H9 (cell line): Measurements from ENCODE around the gene GPC6. TPM values are rescaled to one million over a fixed set of nuclear protein-coding genes. Genes with fewer than 3 reads are reported as not detected.

ENCODE experiments used
- DNase-seq: peaks from one replicate; pipeline ENCODE4 v3.0.0-alpha.2; 2017
- H2AFZ ChIP-seq: one replicate; pipeline ENCODE4 v1.6.1; 2013; ENCODE audit warnings: mild to moderate bottlenecking, low read length, control low read depth, moderate library complexity
- H2AK5ac ChIP-seq: 2 replicates; pipeline ENCODE4 v1.6.1; 2013; ENCODE audit warnings: low read length, control low read depth, mixed read lengths; ENCODE audit not compliant: insufficient read length
- H2BK120ac ChIP-seq: one replicate; pipeline ENCODE4 v1.6.1; 2013; ENCODE audit warnings: low read depth, mild to moderate bottlenecking, low read length, control low read depth, inconsistent platforms; ENCODE audit not compliant: poor library complexity, severe bottlenecking
- H2BK12ac ChIP-seq: 2 replicates; pipeline ENCODE4 v1.6.1; 2013; ENCODE audit warnings: low read length, control low read depth, mixed read lengths, low read depth; ENCODE audit not compliant: insufficient read length
- H2BK15ac ChIP-seq: 2 replicates; pipeline ENCODE4 v1.6.1; 2013; ENCODE audit warnings: low read depth, low read length, control low read depth
- H2BK20ac ChIP-seq: one replicate; pipeline ENCODE4 v1.6.1; 2013; ENCODE audit warnings: low read depth, mild to moderate bottlenecking, low read length, control low read depth, inconsistent platforms; ENCODE audit not compliant: poor library complexity, severe bottlenecking
- H2BK5ac ChIP-seq: 2 replicates; pipeline ENCODE4 v1.6.1; 2013; ENCODE audit warnings: low read length, control low read depth, mixed read lengths; ENCODE audit not compliant: insufficient read length
- H3K14ac ChIP-seq: 2 replicates; pipeline ENCODE4 v1.6.1; 2013; ENCODE audit warnings: low read length, control low read depth; ENCODE audit not compliant: insufficient read depth
- H3K18ac ChIP-seq: 2 replicates; pipeline ENCODE4 v1.6.1; 2013; ENCODE audit warnings: low read depth, mild to moderate bottlenecking, mixed read lengths, low read length, control low read depth; ENCODE audit not compliant: insufficient read length
- H3K23ac ChIP-seq: 2 replicates; pipeline ENCODE4 v1.6.1; 2013; ENCODE audit warnings: low read length, control low read depth, mixed read lengths, low read depth; ENCODE audit not compliant: insufficient read length
- H3K23me2 ChIP-seq: 2 replicates; pipeline ENCODE4 v1.6.1; 2013; ENCODE audit warnings: low read depth, mild to moderate bottlenecking, mixed read lengths, low read length, control low read depth; ENCODE audit not compliant: insufficient read length, poor library complexity, severe bottlenecking
- H3K27ac ChIP-seq: 2 replicates; pipeline ENCODE4 v1.5.1; 2013; ENCODE audit warnings: low read length, control low read depth, mixed read lengths, low read depth; ENCODE audit not compliant: insufficient read length
- H3K27me3 ChIP-seq: 2 replicates; pipeline ENCODE4 v1.6.1; 2013; ENCODE audit warnings: low read length, control low read depth, inconsistent platforms; ENCODE audit not compliant: insufficient read depth
- H3K4ac ChIP-seq: 2 replicates; pipeline ENCODE4 v1.6.1; 2013; ENCODE audit warnings: low read depth, mild to moderate bottlenecking, control low read depth, inconsistent platforms, low read length, moderate library complexity
- H3K4me1 ChIP-seq: 2 replicates; pipeline ENCODE4 v1.6.1; 2013; ENCODE audit warnings: low read length, control low read depth, inconsistent platforms; ENCODE audit not compliant: insufficient read depth
- H3K4me2 ChIP-seq: 2 replicates; pipeline ENCODE4 v1.6.1; 2013; ENCODE audit warnings: low read length, control low read depth, mixed read lengths; ENCODE audit not compliant: insufficient read length, insufficient read depth
- H3K56ac ChIP-seq: 2 replicates; pipeline ENCODE4 v1.6.1; 2013; ENCODE audit warnings: low read depth, mild to moderate bottlenecking, mixed read lengths, low read length, control low read depth; ENCODE audit not compliant: insufficient read length
- H3K79me1 ChIP-seq: 2 replicates; pipeline ENCODE4 v1.6.1; 2013; ENCODE audit warnings: low read depth, mild to moderate bottlenecking, moderate library complexity, low read length, control low read depth, inconsistent platforms; ENCODE audit not compliant: insufficient read depth, poor library complexity, severe bottlenecking
- H3K79me2 ChIP-seq: 2 replicates; pipeline ENCODE4 v1.6.1; 2013; ENCODE audit warnings: low read length, control low read depth, inconsistent platforms; ENCODE audit not compliant: insufficient read depth
- H3K9ac ChIP-seq: 2 replicates; pipeline ENCODE4 v1.6.1; 2013; ENCODE audit warnings: low read length, control low read depth, mixed read lengths; ENCODE audit not compliant: insufficient read length; ENCODE audit errors: extremely low read depth
- H3K9me3 ChIP-seq: one replicate; pipeline ENCODE4 v1.6.1; 2013; ENCODE audit warnings: low read depth, low read length, inconsistent platforms; ENCODE audit not compliant: control insufficient read depth
- H3T11ph ChIP-seq: one replicate; pipeline ENCODE4 v1.6.1; 2013; ENCODE audit warnings: mild to moderate bottlenecking, low read length, control low read depth, inconsistent platforms
- H4K20me1 ChIP-seq: one replicate; pipeline ENCODE4 v1.6.1; 2013; ENCODE audit not compliant: control insufficient read depth, insufficient read length, insufficient read depth
- H4K5ac ChIP-seq: 2 replicates; pipeline ENCODE4 v1.6.1; 2013; ENCODE audit warnings: low read depth, mild to moderate bottlenecking, mixed read lengths, low read length, control low read depth; ENCODE audit not compliant: insufficient read length
- H4K8ac ChIP-seq: replicated peaks from 2 replicates; pipeline ENCODE4 v1.6.1; 2013; ENCODE audit warnings: low read length, control low read depth, mixed read lengths, low read depth; ENCODE audit not compliant: insufficient read length
- H4K91ac ChIP-seq: 2 replicates; pipeline ENCODE4 v1.6.1; 2013; ENCODE audit warnings: low read depth, mild to moderate bottlenecking, moderate library complexity, mixed read lengths, low read length, control low read depth; ENCODE audit not compliant: insufficient read length
- H3K27ac Mint-ChIP-seq, 3 experiments: 2 replicates in 2 of 3; 3 replicates in 1 of 3; pipeline ENCODE4 v1.8.0; 2020 to 2021; ENCODE audit warnings: mixed read lengths in 3 of 3, mild to moderate bottlenecking in 1 of 3, moderate library complexity in 1 of 3
- H3K27me3 Mint-ChIP-seq: 2 replicates; pipeline ENCODE4 v1.8.0; 2021; ENCODE audit warnings: low read depth, mild to moderate bottlenecking, moderate library complexity, mixed read lengths
- H3K36me3 Mint-ChIP-seq, 3 experiments: 2 replicates in 2 of 3; 3 replicates in 1 of 3; pipeline ENCODE4 v1.8.0; 2020 to 2021; ENCODE audit warnings: low read depth in 3 of 3, mixed read lengths in 3 of 3; ENCODE audit not compliant: insufficient read depth in 1 of 3
- H3K4me1 Mint-ChIP-seq, 2 experiments: 2 replicates each; pipeline ENCODE4 v1.8.0; 2020; ENCODE audit warnings: mixed read lengths in 2 of 2
- H3K4me3 Mint-ChIP-seq, 2 experiments: 2 replicates in 1 of 2; 3 replicates in 1 of 2; pipeline ENCODE4 v1.8.0; 2020 to 2021; ENCODE audit warnings: mild to moderate bottlenecking in 2 of 2, mixed read lengths in 2 of 2, moderate library complexity in 1 of 2
- H3K9me3 Mint-ChIP-seq, 2 experiments: 2 replicates in 1 of 2; 3 replicates in 1 of 2; pipeline ENCODE4 v1.8.0; 2020; ENCODE audit warnings: mild to moderate bottlenecking in 2 of 2, mixed read lengths in 2 of 2, moderate library complexity in 1 of 2
- CTCF ChIP-seq: fragments of 200-600 bp; sonication (generic); conservative IDR thresholded peaks from 3 replicates; pipeline ENCODE4 v1.8.0; 2021; ENCODE audit warnings: antibody characterized with exemption, mild to moderate bottlenecking
- WGBS: extraction: QIAGEN DNeasy Blood & Tissue Kit; methylation state at CpG from one replicate; pipeline ENCODE4 v1.1.7; 2013; ENCODE audit warnings: missing lambda C conversion rate, low lambda C conversion rate, mixed read lengths; ENCODE audit not compliant: insufficient read length; ENCODE audit errors: extremely low coverage; 5-methylcytosine and 5-hydroxymethylcytosine counted together
- total RNA-seq: library from RNA; stranded (reverse); gene quantifications from 2 replicates; pipeline ENCODE4 v1.2.1, GENCODE V29; 2021

Gene GPC6
- total RNA-seq, 1 experiment from 2014 or later: 15.6 TPM

GRCh38 chr13:93338906-93339305, 112.3 kb downstream of the GPC6 start:
- no peak overlapping the region for H3K18ac ChIP-seq
- H4K91ac ChIP-seq: no peak overlapping the region
- Mint-ChIP-seq H3K36me3 (peaks cover 7 to 9% (median 8%) of the 10 kb centered on the region in 3 experiments; a peak in 5 of 7 replicates), H3K9me3 (peaks cover 0 to 11% of the 10 kb centered on the region in 2 experiments; a peak in 3 of 5 replicates), H3K4me3 (no peak overlapping the region), H3K4me1 (peaks cover 13 to 20% of the 10 kb centered on the region in 2 experiments), H3K27ac (no peak overlapping the region), H3K27me3 (no peaks in the 10 kb centered on the region)
- peaks cover 8% of the 10 kb centered on the region; the same call in 1 of the 2 replicates for H3K79me2 ChIP-seq
- no peak overlapping the region for H4K5ac ChIP-seq
- TF ChIP-seq CTCF: no peak
- H3T11ph ChIP-seq: no peak overlapping the region
- H3K23me2 ChIP-seq: no peaks in the 10 kb centered on the region
- H2BK120ac ChIP-seq: no peak overlapping the region
- no peaks in the 10 kb centered on the region; the same call in 1 of the 2 replicates for H3K4me1 ChIP-seq
- H2AFZ ChIP-seq: no peak overlapping the region
- no peak overlapping the region for H3K14ac ChIP-seq
- H3K4ac ChIP-seq: no peak overlapping the region
- H3K9me3 ChIP-seq: no peaks in the 10 kb centered on the region
- H2BK20ac ChIP-seq: no peak overlapping the region
- no peak overlapping the region for H3K56ac ChIP-seq
- H3K27ac ChIP-seq: no peak overlapping the region
- no peak overlapping the region for H3K23ac ChIP-seq
- no peak overlapping the region for H2BK12ac ChIP-seq
- no peak overlapping the region for H3K4me2 ChIP-seq
- no peaks in the 10 kb centered on the region for H4K20me1 ChIP-seq
- peaks cover 2% of the 10 kb centered on the region for H3K79me1 ChIP-seq
- no peak overlapping the region for H3K9ac ChIP-seq
- H2AK5ac ChIP-seq: no peak overlapping the region
- H2BK5ac ChIP-seq: no peak overlapping the region
- no CpG with 5 or more reads among the region's 2 CpGs for WGBS
- no peaks in the 10 kb centered on the region for H3K27me3 ChIP-seq
- DNase-seq: no peak
- H4K8ac ChIP-seq: no peak overlapping the region
- H2BK15ac ChIP-seq: no peak overlapping the region
